NCI-H146 (cell line): Measurements from ENCODE around the gene PHACTR1.

Experiments used
- DNase-seq: peaks from one replicate; lab custom pipeline; 2025; lab: John Stamatoyannopoulos, UW

The PHACTR1 gene

DNA sequence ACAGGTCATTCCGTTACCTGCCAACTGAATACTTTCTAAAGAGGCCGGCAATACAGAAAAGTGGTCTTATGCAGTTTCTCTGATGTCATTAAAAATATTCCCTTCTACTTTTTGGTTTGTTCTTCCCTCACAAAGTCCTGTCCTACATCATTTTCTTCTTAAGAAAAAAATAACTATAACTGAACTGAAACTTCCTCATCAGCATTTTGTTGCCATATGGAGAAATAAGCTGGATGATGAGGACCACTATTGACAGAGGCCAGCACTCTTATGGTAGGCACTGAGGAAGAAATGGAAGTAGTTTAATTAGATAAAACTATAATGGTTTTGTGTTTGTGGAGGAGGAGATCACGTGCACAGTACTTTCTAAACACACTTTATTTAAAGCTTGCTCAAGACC is 274.9 kb downstream of the PHACTR1 start:
- DNase-seq, result no peak

- peak; percentile 99 for DNase-seq
Measured at GRCh38 chr6:12992770-12993169, 276.2 kb downstream of the PHACTR1 start.

DNA sequence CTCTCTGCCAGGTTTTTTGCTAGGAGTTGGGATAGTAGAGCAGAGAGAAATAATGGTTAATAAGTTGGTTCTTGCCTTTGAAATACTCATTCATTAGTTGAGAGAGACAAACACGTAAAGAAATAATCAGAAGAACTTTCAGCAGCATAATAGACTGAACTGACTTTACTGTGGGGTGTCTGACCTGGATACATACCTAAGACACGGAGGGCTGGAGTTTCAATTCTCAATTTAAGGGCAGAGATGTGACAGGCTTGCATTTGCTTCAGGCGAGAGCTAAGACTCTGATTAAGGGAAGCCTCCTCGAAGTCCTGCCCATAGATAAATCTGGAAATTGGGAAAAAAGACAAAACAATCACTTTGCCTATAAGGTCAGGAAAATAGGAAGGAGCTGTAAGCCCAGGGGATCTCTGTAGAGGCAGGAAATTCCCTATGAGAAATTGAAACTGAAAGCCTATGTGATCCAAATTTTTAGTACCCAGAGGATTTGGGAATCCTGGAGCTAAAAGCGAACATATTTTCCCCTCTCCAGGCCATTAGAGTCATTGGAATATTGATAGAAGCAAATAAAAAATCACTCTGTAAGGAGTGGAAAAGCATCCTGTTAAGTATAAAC is 276.8 kb downstream of the PHACTR1 start:
- peak; percentile 48 for DNase-seq

GRCh38 chr6:12995419-12995818 is 278.9 kb downstream of the PHACTR1 start:
- DNase-seq, result no peak

GRCh38 chr6:13000537-13000936 is 284.0 kb downstream of the PHACTR1 start:
- DNase-seq, result no peak

GRCh38 chr6:13001927-13002326 is 285.4 kb downstream of the PHACTR1 start:
- no peak for DNase-seq

DNA sequence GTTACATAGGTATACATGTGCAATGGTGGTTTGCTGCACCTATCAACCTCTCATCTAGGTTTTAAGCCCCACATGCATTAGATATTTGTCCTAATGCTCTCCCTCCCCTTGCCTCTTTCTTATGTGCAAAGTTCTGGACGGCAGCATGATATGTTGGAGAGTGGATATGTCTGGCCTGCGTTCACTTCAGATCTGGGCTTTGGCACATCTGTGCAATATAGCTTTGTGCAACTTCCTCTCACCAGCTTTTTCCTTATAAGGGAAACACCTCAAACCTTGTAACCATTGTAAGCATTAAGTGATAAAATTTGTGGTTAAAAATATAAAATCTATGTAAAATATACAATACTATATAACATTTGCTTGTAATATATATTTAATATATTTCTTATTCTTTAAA is 288.0 kb downstream of the PHACTR1 start:
- DNase-seq, result peak; percentile 23

- peak; percentile 98 for DNase-seq
Measured at GRCh38 chr6:13005994-13006393, 289.4 kb downstream of the PHACTR1 start.

DNA sequence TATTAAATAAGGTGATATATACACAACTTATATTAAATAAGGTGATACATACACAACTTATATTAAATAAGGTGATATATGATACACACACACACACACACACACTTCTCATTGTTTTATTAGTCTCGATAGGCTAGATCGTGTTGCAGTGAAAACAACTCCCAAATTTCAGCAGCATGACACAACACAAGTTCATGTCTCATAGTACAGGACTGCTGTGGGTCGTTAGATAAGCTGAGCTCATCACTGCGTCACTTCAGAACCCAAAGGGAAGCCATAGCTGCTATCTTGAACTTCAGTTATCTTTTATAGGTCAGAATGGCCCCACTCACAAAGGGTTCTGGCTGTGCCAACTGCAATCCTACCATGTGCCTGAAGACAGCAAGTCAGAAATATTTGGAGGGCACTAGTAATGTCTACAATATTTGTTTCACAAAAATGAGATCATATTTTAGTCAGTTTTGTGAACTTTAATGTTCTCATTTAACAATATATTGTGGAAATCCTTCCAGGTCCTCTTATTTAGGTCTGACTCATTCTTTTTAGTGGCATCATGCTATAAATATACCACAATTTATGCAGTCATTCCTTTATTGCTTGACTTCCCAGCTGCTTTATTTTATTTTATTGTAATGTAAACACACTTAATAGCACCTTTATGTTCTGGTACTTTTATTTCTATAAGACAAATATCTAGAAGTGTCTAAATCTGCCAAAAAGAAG is 290.2 kb downstream of the PHACTR1 start:
- peak; percentile 52 for DNase-seq

DNA sequence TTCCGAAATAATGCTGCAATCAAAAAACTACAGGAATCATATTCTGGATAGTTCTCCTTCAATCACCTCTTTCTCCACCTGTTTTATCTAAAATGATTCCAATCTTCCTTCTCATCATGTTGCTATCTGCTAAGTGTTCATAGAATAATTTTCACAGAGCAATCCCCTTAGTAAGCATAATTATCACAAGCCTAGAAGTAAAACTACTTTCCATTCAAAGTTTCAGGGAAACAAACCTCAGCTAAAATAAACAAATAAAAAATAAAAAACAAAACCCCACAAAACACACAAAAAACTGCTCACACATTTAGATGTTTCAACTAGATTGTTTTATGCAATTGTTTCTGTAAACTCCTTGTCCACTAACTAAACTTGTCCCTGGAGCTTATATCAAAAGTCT is 291.2 kb downstream of the PHACTR1 start:
- DNase-seq, result no peak

GRCh38 chr6:13009031-13009430 is 292.5 kb downstream of the PHACTR1 start:
- no peak for DNase-seq

- DNase-seq, result no peak
Measured at GRCh38 chr6:13009461-13009860, 292.9 kb downstream of the PHACTR1 start.

GRCh38 chr6:13011612-13012146 is 295.1 kb downstream of the PHACTR1 start:
- peak; percentile 98 for DNase-seq

GRCh38 chr6:13012296-13012695 is 295.7 kb downstream of the PHACTR1 start:
- peak; percentile 81 for DNase-seq

DNA sequence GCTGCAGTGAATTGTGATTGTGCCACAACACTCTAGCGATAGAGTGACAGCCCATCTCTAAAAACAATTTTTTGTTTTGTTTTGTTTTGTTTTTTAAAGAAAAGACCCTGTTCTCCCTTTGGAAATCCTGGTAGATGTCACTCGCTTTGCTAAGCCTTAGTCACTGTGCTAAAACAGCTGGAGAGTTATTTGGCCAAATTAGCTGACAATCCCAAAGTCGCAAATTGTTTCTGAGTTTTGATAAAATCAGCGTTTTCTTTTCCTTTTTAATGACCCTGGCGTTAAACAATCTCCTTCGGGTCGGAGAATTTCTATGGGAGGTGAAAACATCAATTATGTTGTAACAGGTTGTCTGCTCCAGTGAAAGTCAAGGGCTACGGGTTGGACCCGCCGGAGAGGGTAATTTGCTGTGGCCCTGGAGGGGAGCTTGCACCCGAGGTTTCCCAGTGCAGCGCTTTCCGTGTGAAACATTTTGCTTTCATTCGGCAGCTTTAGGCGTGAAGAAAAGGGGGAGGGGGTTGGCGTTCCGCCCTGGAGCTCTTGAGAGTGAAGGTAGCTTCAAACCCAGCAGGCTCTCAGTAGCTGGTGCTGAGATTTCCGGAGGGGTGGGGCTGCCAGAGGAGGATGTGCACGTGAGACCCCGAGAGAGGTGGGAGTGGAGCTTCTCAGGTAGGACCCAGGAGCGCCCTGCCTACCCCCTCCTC is 296.6 kb downstream of the PHACTR1 start:
- peak; percentile 91 for DNase-seq

GRCh38 chr6:13013681-13014503 is 297.3 kb downstream of the PHACTR1 start:
- DNase-seq, result peak; percentile 47

DNA sequence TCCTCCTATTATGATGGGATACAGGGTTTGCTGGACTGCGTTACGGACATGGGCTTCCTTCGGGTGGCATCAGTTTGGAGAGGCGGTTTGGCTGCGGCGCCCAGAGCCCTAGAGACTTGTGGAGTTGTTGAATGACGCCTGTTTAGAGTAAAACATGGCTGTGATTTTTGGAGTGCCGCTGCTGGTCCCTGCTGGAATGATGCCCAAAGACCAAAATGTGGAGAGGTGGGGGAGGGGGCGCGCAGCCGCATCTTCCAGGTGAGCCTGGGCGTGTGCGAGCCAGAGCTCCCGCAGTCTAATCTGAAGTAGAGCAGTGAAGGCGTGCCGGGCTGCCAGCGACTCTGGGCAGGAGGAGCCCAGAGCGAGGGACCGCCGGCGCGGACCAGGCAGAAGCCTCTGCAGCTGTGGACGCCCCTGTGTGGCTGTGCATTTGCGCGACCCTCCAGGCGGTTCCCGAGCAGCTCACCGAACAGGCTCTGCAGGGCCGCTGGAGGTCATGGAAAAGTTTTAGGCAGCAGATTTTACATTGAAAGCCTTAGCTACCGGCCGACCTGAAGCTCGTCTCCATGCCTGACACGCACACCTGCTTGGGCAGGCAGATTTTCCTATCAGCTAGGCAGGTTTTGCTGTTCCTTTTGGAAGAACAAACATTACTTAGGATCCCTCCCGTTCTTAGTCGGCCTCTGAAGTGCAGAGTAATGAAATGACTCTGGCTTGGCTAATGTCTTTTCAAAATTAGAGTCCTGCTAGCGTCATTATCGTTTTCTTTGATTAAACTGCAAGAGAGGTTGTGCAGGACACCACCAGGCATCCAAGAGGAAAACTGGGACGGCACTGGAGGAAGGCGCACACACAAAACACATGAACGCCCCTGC is 298.2 kb downstream of the PHACTR1 start:
- peak; percentile 71 for DNase-seq

DNA sequence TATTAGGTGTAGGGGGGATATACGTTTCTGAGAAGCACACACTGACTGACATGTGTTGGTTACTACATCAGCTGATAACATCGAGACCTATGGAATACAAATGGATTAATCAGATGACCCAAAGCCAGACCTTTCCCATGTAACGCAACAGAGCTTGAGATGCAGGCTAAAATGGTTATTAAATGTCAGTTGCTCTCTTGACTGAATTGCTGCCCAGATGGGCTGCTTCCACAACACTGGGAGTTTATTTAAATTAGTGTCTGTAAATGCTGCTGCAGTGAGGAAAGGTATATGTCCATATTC is 298.8 kb downstream of the PHACTR1 start:
- no peak for DNase-seq

DNA sequence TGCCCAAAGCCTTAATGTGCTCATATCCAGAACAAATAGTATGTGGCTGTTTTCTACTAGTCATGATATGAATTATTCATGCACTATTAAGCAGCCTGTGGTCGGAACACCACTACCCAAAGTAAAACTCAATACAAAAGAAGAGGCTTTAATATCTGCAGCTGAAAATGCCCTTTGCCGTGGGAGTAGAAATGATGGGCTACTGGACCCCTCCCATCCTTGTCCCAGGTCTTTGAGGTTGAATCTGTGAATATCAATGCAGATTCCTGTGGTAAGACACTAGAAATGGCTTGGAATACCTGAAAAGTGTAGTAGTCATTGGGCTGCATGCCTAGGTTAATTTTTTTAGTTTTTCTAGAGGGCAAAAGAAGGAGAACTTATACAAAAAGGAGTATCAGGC is 308.0 kb downstream of the PHACTR1 start:
- DNase-seq, result no peak

DNA sequence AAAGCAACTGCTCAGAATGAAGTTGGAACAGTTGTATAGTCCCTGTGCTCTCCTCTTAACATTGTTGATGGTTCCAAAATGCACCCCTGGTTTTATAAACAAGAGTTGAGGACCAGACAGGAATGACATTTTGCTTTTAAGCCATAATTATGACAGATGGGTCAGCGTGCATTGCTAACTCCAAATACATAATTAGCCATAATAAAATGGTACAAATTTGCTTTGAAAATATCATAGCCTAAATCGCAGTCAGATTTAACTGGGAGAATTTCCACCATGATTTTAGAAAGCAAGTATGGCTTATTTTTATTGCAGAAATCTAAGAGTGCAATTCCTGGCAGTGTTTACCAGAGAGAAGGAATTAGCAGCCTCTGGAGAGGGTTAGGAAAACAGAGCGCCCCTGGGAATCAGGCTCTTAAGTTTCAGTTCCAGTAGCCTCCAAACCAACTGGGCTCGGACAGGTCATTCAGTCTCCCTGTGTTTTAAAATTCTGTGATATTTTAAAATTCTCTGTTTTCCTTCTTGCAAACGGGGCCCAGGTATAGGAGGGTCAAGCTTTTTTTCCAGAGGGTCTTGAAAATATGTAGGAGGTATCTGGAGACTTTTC is 309.4 kb downstream of the PHACTR1 start:
- no peak for DNase-seq

GRCh38 chr6:13026557-13026956 is 310.0 kb downstream of the PHACTR1 start:
- no peak for DNase-seq
